Psoas muscle (tissue), 8 donors: ENCODE measurements around the gene NHEJ1. TPM values are rescaled to one million over a fixed set of nuclear protein-coding genes. Genes with fewer than 3 reads are reported as not detected.

ENCODE experiments used
- ATAC-seq, 4 donors: fragments of 200-7000 bp; cut with Tn5 transposase; one replicate each; pipeline ENCODE4 v1.9.1; 2020; ENCODE audit warnings: moderate library complexity in 3 of 4, mild to moderate bottlenecking in 2 of 4
- DNase-seq, 2 donors: peaks; one replicate each; pipeline ENCODE4 v3.0.0-alpha.2; 2020
- H3K27ac ChIP-seq: fragments of 200-600 bp; one replicate; pipeline ENCODE4 v1.8.0; 2022
- H3K27me3 ChIP-seq, 3 donors: fragments of 200-600 bp in 1 of 3; one replicate each; pipeline versions ENCODE4 v1.6.1 to v1.8.0; 2013 to 2022; ENCODE audit warnings: low read length in 2 of 3, mild to moderate bottlenecking in 2 of 3, moderate library complexity in 1 of 3; ENCODE audit not compliant: insufficient read depth in 3 of 3
- H3K36me3 ChIP-seq, 2 donors: fragments of 200-600 bp in 1 of 2; one replicate each; pipeline versions ENCODE4 v1.6.1 to v1.8.0; 2013 to 2022; ENCODE audit warnings: low read depth in 1 of 2, mild to moderate bottlenecking in 1 of 2, moderate library complexity in 1 of 2; ENCODE audit not compliant: insufficient read depth in 1 of 2
- H3K4me1 ChIP-seq: fragments of 200-600 bp; one replicate; pipeline ENCODE4 v1.8.0; 2022
- H3K4me3 ChIP-seq: fragments of 200-600 bp; one replicate; pipeline ENCODE4 v1.8.0; 2022; ENCODE audit warnings: mild to moderate bottlenecking
- H3K9me3 ChIP-seq: fragments of 200-600 bp; one replicate; pipeline ENCODE4 v1.8.0; 2022
- WGBS, 3 donors: extraction: QIAGEN DNeasy Blood & Tissue Kit; methylation state at CpG; one replicate each; pipeline versions ENCODE4 v1.1.6 to v1.1.7; 2013; 5-methylcytosine and 5-hydroxymethylcytosine counted together
- intact Hi-C, 2 donors: fragments of 100-400 bp; cut with DNase I; formaldehyde crosslinking; loops; one replicate each; pipeline versions ENCODE4 v1.11.0 to v1.14.2; 2022
- polyA plus RNA-seq, 3 donors: library from polyadenylated mRNA; stranded (reverse); fragments of 200-250 nt; gene quantifications; one replicate each; pipeline ENCODE4 v1.2.3, GENCODE V29; 2013
- total RNA-seq, 4 donors: library from RNA; stranded (reverse); fragmentation: NEBNext Ultra II Directional in 2 of 4; extraction: Animal tissue kit (Norgen Biotek cat#: 25700) in 2 of 4; gene quantifications; one replicate each; pipeline versions ENCODE4 v1.2.1 to v1.2.4, GENCODE V29; 2021 to 2023
- TF ChIP-seq, protein P1 (sequence below): fragments of 200-600 bp; IDR thresholded peaks from one replicate; pipeline ENCODE4 v1.8.0; 2022; ENCODE audit warnings: antibody characterized with exemption
- donor health status: healthy with polysubstance abuse.
- donor health status: DM: no; HTN: no; CAD: no; lungs with moderate emphysema.
- donor health status: Bipolar disorder and iron deficiency.
- donor health status: healthy.
- donor health status: DM: yes; HTN: yes; CAD: no.
- donor health status: DM: no; HTN: no; CAD: no.
- donor health status: DM: no; HTN: no; CAD: no.
- donor health status: DM: yes; HTN: yes; CAD: no.

The NHEJ1 gene
- total and polyA plus RNA-seq, 7 donors: 10.7 to 20.5 (median 14.4) TPM

DNA sequence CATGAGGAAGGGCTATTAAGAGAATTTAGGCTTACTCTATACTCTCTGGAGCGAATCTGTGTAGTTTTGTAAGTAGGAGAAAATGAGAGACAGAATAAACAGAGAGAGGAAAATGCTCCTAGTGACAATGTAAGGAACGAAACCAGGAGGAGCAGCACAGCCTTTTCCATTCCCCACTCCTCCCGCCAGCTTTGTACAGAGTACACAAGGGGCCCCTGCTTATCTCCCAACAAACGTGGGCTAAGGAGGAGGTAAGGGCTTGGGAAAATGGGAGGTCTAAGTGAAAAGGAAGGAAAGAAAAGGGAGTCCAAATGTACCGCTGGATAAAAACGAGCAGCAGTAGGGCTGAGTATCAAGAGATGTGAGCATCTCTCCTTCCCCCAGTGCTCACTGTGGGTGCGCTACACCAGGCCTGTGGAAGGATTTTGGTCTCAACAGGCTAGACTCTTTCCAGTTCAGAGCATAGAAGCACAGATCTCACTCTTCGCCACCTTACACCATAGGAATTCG lies 87.8 kb downstream of the NHEJ1 start:
- WGBS, 3 donors: 90 to 93% (median 92%) methylated on average over 9 of the region's 9 CpGs
- Histone ChIP-seq H3K27ac (no peak overlapping the region), H3K4me1 (no peaks in the 10 kb centered on the region), H3K36me3 (peaks cover 4 to 35% of the 10 kb centered on the region in 2 donors), H3K9me3 (no peaks in the 10 kb centered on the region), H3K27me3 (peaks cover 0 to 5% (median 0%) of the 10 kb centered on the region in 3 donors), H3K4me3 (no peak overlapping the region)
- DNase-seq (no peak), ATAC-seq (no peak)
- TF ChIP-seq, protein P1, sequence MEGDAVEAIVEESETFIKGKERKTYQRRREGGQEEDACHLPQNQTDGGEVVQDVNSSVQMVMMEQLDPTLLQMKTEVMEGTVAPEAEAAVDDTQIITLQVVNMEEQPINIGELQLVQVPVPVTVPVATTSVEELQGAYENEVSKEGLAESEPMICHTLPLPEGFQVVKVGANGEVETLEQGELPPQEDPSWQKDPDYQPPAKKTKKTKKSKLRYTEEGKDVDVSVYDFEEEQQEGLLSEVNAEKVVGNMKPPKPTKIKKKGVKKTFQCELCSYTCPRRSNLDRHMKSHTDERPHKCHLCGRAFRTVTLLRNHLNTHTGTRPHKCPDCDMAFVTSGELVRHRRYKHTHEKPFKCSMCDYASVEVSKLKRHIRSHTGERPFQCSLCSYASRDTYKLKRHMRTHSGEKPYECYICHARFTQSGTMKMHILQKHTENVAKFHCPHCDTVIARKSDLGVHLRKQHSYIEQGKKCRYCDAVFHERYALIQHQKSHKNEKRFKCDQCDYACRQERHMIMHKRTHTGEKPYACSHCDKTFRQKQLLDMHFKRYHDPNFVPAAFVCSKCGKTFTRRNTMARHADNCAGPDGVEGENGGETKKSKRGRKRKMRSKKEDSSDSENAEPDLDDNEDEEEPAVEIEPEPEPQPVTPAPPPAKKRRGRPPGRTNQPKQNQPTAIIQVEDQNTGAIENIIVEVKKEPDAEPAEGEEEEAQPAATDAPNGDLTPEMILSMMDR: no peak
- intact Hi-C loops: loop anchor here in 1 of 2 donors (5.0 kb wide), 1 partner anchor 45 kb away; no protein-coding TSS in a partner anchor

DNA sequence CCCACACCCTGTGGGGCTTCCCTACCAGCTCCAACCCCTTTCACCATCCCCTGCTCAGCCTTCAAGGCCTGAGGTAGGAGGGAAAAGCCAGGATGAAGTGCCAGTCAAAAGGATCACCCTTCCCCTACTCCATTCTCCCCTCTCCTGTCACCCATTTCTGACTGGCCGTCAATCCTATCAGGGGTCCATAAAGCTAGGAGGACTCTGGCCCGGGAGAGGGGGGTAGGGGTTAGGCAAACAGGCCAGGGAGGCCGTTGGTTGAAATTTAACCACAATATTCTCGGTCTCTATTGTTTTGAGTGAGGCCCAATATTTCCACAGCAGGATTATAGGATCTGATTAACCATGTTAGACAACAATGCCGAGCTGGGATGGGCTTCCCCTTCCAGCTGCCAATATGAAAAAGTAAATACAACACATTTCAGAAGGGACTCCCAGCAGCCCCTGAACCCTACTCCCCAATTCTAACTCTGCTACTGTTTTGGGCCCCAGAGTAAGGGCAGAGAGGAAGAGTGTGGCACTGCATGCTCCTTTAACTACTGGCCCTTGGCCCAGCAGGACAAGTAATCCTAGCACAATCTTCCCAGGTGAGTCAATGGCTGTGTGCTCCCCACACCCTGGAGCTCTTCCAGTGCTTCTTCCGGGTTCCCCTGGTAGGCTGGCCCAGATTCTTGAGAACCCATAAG lies 89.3 kb downstream of the NHEJ1 start:
- H3K4me3 ChIP-seq: no peak overlapping the region
- no peak overlapping the region for H3K27ac ChIP-seq
- no peak for DNase-seq
- H3K9me3 ChIP-seq: no peaks in the 10 kb centered on the region
- intact Hi-C loops: loop anchor here in 1 of 2 donors (5.0 kb wide), 1 partner anchor 46 kb away; no protein-coding TSS in a partner anchor
- TF ChIP-seq, protein P1: no peak
- no peaks in the 10 kb centered on the region for H3K4me1 ChIP-seq
- peaks cover 0 to 5% (median 0%) of the 10 kb centered on the region in 3 donors for H3K27me3 ChIP-seq
- H3K36me3 ChIP-seq: peaks cover 2 to 20% of the 10 kb centered on the region in 2 donors
- peak in 1 of 4 donors; percentile 43 for ATAC-seq
- WGBS, 3 donors: 79 to 81% (median 81%) methylated on average over 6 of the region's 6 CpGs

DNA sequence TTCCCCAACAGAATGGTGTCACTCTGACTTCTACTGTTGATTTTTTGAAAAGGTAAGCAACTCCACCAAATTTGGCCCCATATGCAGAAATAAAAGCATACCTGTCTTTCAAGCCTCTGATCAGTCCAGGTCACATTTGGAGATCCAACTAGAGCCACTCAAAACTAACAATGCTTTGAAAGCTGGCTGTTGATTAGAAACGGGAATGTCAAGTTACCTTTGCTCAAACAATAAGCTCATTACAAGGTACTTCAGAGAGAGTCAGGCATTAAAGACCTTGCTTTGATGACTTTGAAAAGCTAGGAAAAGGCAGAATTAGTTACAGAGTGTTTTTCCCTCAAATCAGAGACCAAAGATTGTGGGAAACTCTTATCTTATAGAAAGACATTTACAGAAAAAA lies 95.1 kb downstream of the NHEJ1 start:
- TF ChIP-seq, protein P1: no peak
- Histone ChIP-seq H3K4me3 (no peak overlapping the region), H3K27ac (no peak overlapping the region), H3K4me1 (no peaks in the 10 kb centered on the region), H3K27me3 (peaks cover 0 to 43% (median 7%) of the 10 kb centered on the region in 3 donors), H3K36me3 (no peaks in the 10 kb centered on the region), H3K9me3 (no peaks in the 10 kb centered on the region)
- WGBS, 3 donors: 72 to 81% (median 81%) methylated on average over 1 of the region's 1 CpG
- DNase-seq: no peak
- intact Hi-C loops: no loop called here
- no peak for ATAC-seq

DNA sequence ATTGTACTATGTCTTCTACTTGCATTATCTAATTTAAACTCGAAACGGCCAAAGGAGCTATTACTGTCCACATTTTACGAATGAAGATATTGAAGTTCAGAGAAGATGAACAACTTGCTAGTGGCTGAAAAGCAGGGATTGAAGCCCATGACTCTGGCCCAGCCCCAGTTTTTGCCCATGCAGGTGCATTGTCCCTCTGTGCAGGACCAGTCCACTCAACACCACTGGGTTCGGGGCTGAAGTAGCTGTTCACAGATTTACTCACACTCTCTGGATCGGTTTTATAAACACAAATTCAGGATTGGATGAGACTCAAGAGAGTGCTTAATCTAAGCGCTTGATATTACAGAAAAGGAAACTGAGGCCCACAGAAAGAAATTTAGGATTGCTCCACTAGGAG lies 98.5 kb downstream of the NHEJ1 start:
- H3K27me3 ChIP-seq: peaks cover 0 to 72% (median 19%) of the 10 kb centered on the region in 3 donors
- H3K4me3 ChIP-seq: no peak overlapping the region
- intact Hi-C loops: no loop called here
- DNase-seq: no peak
- H3K9me3 ChIP-seq: no peaks in the 10 kb centered on the region
- 66 to 82% (median 68%) methylated on average over 6 of the region's 6 CpGs for WGBS, 3 donors
- peaks cover 28% of the 10 kb centered on the region for H3K4me1 ChIP-seq
- no peaks in the 10 kb centered on the region for H3K36me3 ChIP-seq
- TF ChIP-seq, protein P1: no peak
- no peak overlapping the region for H3K27ac ChIP-seq
- no peak for ATAC-seq
